HG02884 (cell line): Measurements from ENCODE around the gene CCNL2.
"Not testable (repeated sequence)": the region's sequence is repeated elsewhere in the genome, so short reads cannot be mapped to it uniquely, and the experiment has no call there.

Source experiments
- ATAC-seq: cut with Tn5 transposase; IDR thresholded peaks from one replicate; pipeline ENCODE4 v1.9.1; 2021; ENCODE audit warnings: mild to moderate bottlenecking, moderate library complexity; ENCODE audit not compliant: unreplicated experiment

The CCNL2 gene

GRCh38 chr1:1399187-1399871, at the start of gene CCNL2:
Gene CCNL2 (minus strand): TSS chr1:1399335. CDS start chr1:1399306, 29 bp downstream.
- ATAC-seq, result peak; percentile 93

GRCh38 chr1:1446631-1447030, 47.5 kb upstream of the CCNL2 start:
- ATAC-seq, result not testable (repeated sequence)

- no peak for ATAC-seq
Measured at GRCh38 chr1:1442069-1442770, 43.1 kb upstream of the CCNL2 start.

GRCh38 chr1:1441002-1441888, 42.1 kb upstream of the CCNL2 start:
- no peak for ATAC-seq

- no peak for ATAC-seq
Measured at GRCh38 chr1:1440262-1441001, 41.3 kb upstream of the CCNL2 start.

GRCh38 chr1:1439546-1440261, 40.6 kb upstream of the CCNL2 start:
- ATAC-seq, result no peak

- ATAC-seq, result no peak
Measured at GRCh38 chr1:1438531-1439381, 39.6 kb upstream of the CCNL2 start.

- ATAC-seq, result no peak
Measured at GRCh38 chr1:1437904-1438376, 38.8 kb upstream of the CCNL2 start.

- no peak for ATAC-seq
Measured at GRCh38 chr1:1437033-1437903, 38.1 kb upstream of the CCNL2 start.

- ATAC-seq, result no peak
Measured at GRCh38 chr1:1436630-1437032, 37.5 kb upstream of the CCNL2 start.

GRCh38 chr1:1435911-1436629, 36.9 kb upstream of the CCNL2 start:
- ATAC-seq, result no peak

GRCh38 chr1:1435106-1435903, 36.2 kb upstream of the CCNL2 start, which contains the start of gene VWA1:
Gene VWA1 (plus strand): TSS chr1:1435690. CDS start chr1:1435749, 59 bp downstream.
- ATAC-seq, result no peak

GRCh38 chr1:1434824-1435105, 35.6 kb upstream of the CCNL2 start:
- no peak for ATAC-seq

- no peak for ATAC-seq
Measured at GRCh38 chr1:1434131-1434823, 35.1 kb upstream of the CCNL2 start.

GRCh38 chr1:1433804-1434130, 34.6 kb upstream of the CCNL2 start:
- no peak for ATAC-seq
